Mammary epithelial cell (primary cell): ENCODE data around the gene GALNTL6.

Source experiments
- CTCF ChIP-seq, 2 donors: IDR thresholded peaks in 1 of 2; conservative IDR thresholded peaks in 1 of 2; 2 replicates each; pipeline ENCODE4 v1.5.1; 2011 to 2012; ENCODE audit warnings: inconsistent platforms in 2 of 2, low read length in 2 of 2, mild to moderate bottlenecking in 2 of 2, control low read depth in 1 of 2, low read depth in 1 of 2; ENCODE audit not compliant: insufficient read depth in 1 of 2; ENCODE audit errors: extremely low read depth in 1 of 2
- EZH2 ChIP-seq: IDR thresholded peaks from 2 replicates; pipeline ENCODE4 v1.6.1; 2012; ENCODE audit warnings: low read length, inconsistent platforms, borderline replicate concordance

DNA sequence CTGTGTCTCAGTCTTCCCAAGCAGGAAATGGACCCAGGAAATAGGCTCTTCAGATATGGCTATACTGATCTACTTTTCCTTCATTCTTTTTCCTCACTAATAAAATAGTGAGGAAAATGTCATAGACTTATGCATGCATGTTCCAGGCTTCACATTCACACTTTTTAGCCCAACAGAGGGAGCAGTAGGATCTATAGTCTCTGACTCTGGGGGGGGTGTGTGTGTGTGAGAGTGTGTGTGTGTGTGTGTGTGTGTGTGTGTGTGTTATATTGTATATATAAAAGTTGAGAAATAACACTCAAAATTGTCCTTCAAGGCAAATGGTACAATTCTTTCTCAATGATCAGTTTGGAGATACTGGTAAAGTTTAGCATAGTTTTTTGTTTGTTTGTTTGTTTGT is 1058.2 kb downstream of the GALNTL6 start:
- TF ChIP-seq CTCF (conservative IDR thresholded peaks at IDR 0.05 in 1 of 2, IDR thresholded peaks at IDR 0.05 in 1 of 2; ENCODE audit: extremely low read depth in 1 of 2, insufficient read depth in 1 of 2, low read depth in 1 of 2, low read length in 2 of 2) (no peak), EZH2 (no peak)
